H1 (cell line): ENCODE measurements around the gene ZBTB7A. TPM values are rescaled to one million over a fixed set of nuclear protein-coding genes. Genes with fewer than 3 reads are reported as not detected.

ENCODE experiments used
- CTCF ChIA-PET: fragments of 300-600 bp; sonication (Branson Sonifier 250); formaldehyde crosslinking; loops from one replicate; lab custom pipeline; 2021; ENCODE audit not compliant: partially characterized antibody; lab: Charles Lee
- POLR2A ChIA-PET: fragments of 300-600 bp; sonication (Branson Sonifier 250); formaldehyde crosslinking; loops from one replicate; lab custom pipeline; 2021; ENCODE audit warnings: inconsistent platforms; ENCODE audit not compliant: partially characterized antibody; lab: Charles Lee
- DNase-seq, 2 experiments: peaks; one replicate each; pipeline versions ENCODE4 v3.0.0 to v3.0.0-alpha.2; 2010 to 2022; ENCODE audit warnings: low spot score in 2 of 2, low read depth in 1 of 2, mixed read lengths in 1 of 2
- FAIRE-seq: peaks from 2 replicates; lab custom pipeline; 2011; peaks lifted over from hg19 to GRCh38; lab: Jason Lieb, UNC
- H2AFZ ChIP-seq: 2 replicates; pipeline ENCODE4 v1.8.1; 2012; ENCODE audit warnings: low read length, inconsistent platforms
- H2AK5ac ChIP-seq: 2 replicates; pipeline ENCODE4 v1.6.1; 2013; ENCODE audit warnings: low read depth, low read length
- H2BK120ac ChIP-seq: replicated peaks from 2 replicates; pipeline ENCODE3; 2013; ENCODE audit warnings: low read depth, low read length, inconsistent platforms
- H2BK12ac ChIP-seq: 2 replicates; pipeline ENCODE4 v1.6.1; 2013; ENCODE audit warnings: low read depth, low read length
- H2BK15ac ChIP-seq: 2 replicates; pipeline ENCODE4 v1.6.1; 2013; ENCODE audit warnings: low read length
- H2BK20ac ChIP-seq: 2 replicates; pipeline ENCODE4 v1.6.1; 2013; ENCODE audit warnings: low read length
- H2BK5ac ChIP-seq: 2 replicates; pipeline ENCODE4 v1.6.1; 2013; ENCODE audit warnings: low read depth, low read length
- H3K14ac ChIP-seq: 2 replicates; pipeline ENCODE4 v1.6.1; 2013; ENCODE audit warnings: inconsistent platforms; ENCODE audit not compliant: insufficient read length
- H3K18ac ChIP-seq: 2 replicates; pipeline ENCODE4 v1.6.1; 2013; ENCODE audit warnings: low read length; ENCODE audit errors: extremely low read depth
- H3K23ac ChIP-seq: 2 replicates; pipeline ENCODE4 v1.6.1; 2013; ENCODE audit warnings: inconsistent platforms; ENCODE audit not compliant: insufficient read length
- H3K23me2 ChIP-seq: 2 replicates; pipeline ENCODE4 v1.6.1; 2013; ENCODE audit warnings: low read depth, low read length
- H3K27ac ChIP-seq: 2 replicates; pipeline ENCODE4 v1.6.1; 2011; ENCODE audit warnings: low read depth, low read length, inconsistent platforms
- H3K27me3 ChIP-seq, 4 experiments: replicated peaks in 1 of 4; 1 replicate in 1 of 4; 2 replicates in 3 of 4; pipeline versions ENCODE4 v1.6.1 to v1.8.1; 2011 to 2013; ENCODE audit warnings: low read length in 3 of 4, mild to moderate bottlenecking in 3 of 4, inconsistent platforms in 2 of 4, mixed read lengths in 2 of 4, moderate library complexity in 1 of 4; ENCODE audit not compliant: control insufficient read depth in 3 of 4, insufficient read depth in 3 of 4; ENCODE audit errors: extremely low read depth in 1 of 4
- H3K36me3 ChIP-seq, 4 experiments: 2 replicates each; pipeline versions ENCODE4 v1.6.1 to v1.8.1; 2011 to 2013; ENCODE audit warnings: mild to moderate bottlenecking in 4 of 4, low read length in 3 of 4, moderate library complexity in 2 of 4, control low read depth in 1 of 4, inconsistent platforms in 1 of 4; ENCODE audit not compliant: insufficient read depth in 4 of 4, control insufficient read depth in 2 of 4
- H3K4ac ChIP-seq: replicated peaks from 2 replicates; pipeline ENCODE3; 2013; ENCODE audit warnings: low read length, low read depth, mixed read lengths, inconsistent platforms; ENCODE audit not compliant: insufficient read length
- H3K4me1 ChIP-seq, 4 experiments: replicated peaks in 1 of 4; 1 replicate in 1 of 4; 2 replicates in 3 of 4; pipeline versions ENCODE4 v1.6.1 to v1.8.1; 2011 to 2013; ENCODE audit warnings: low read length in 3 of 4, inconsistent platforms in 2 of 4, mixed read lengths in 1 of 4; ENCODE audit not compliant: insufficient read depth in 4 of 4, control insufficient read depth in 3 of 4
- H3K4me2 ChIP-seq, 2 experiments: 2 replicates each; pipeline versions ENCODE4 v1.6.1 to v1.8.1; 2011 to 2013; ENCODE audit warnings: low read depth in 2 of 2, low read length in 2 of 2, control low read depth in 1 of 2, inconsistent platforms in 1 of 2, mild to moderate bottlenecking in 1 of 2; ENCODE audit not compliant: insufficient read depth in 1 of 2
- H3K4me3 ChIP-seq, 4 experiments: fragments of 200-600, 300-600 bp in 1 of 4; sonication (generic), shearing (Covaris generic), sonication (Bioruptor Twin) in 1 of 4; 2 replicates each; pipeline versions ENCODE4 v1.5.1 to v1.8.1; 2011 to 2016; ENCODE audit warnings: low read length in 4 of 4, low read depth in 3 of 4, control low read depth in 2 of 4, inconsistent platforms in 2 of 4, mild to moderate bottlenecking in 2 of 4, mixed read lengths in 1 of 4, moderate library complexity in 1 of 4; ENCODE audit not compliant: insufficient read depth in 2 of 4; ENCODE audit errors: extremely low read depth in 1 of 4
- H3K56ac ChIP-seq: replicated peaks from 2 replicates; pipeline ENCODE3; 2013; ENCODE audit warnings: low read depth, mild to moderate bottlenecking, mixed read lengths, low read length, inconsistent platforms; ENCODE audit not compliant: insufficient read length
- H3K79me1 ChIP-seq: 2 replicates; pipeline ENCODE4 v1.6.1; 2013; ENCODE audit warnings: low read depth, low read length, control low read depth
- H3K79me2 ChIP-seq, 2 experiments: 2 replicates each; pipeline versions ENCODE4 v1.6.1 to v1.8.1; 2012 to 2013; ENCODE audit warnings: low read length in 2 of 2, mild to moderate bottlenecking in 2 of 2, inconsistent platforms in 1 of 2; ENCODE audit not compliant: insufficient read depth in 2 of 2, control insufficient read depth in 1 of 2
- H3K9ac ChIP-seq, 4 experiments: replicated peaks in 1 of 4; 1 replicate in 1 of 4; 2 replicates in 3 of 4; pipeline versions ENCODE4 v1.6.1 to v1.8.1; 2011 to 2013; ENCODE audit warnings: low read depth in 3 of 4, low read length in 3 of 4, control low read depth in 2 of 4, mild to moderate bottlenecking in 2 of 4, moderate library complexity in 2 of 4, inconsistent platforms in 1 of 4; ENCODE audit errors: extremely low read depth in 1 of 4
- H3K9me3 ChIP-seq, 2 experiments: 2 replicates each; pipeline versions ENCODE4 v1.6.1 to v1.8.1; 2012 to 2013; ENCODE audit warnings: mild to moderate bottlenecking in 2 of 2, moderate library complexity in 2 of 2, control low read depth in 1 of 2, inconsistent platforms in 1 of 2, low read depth in 1 of 2, low read length in 1 of 2, mixed read lengths in 1 of 2; ENCODE audit not compliant: insufficient read depth in 2 of 2
- H4K20me1 ChIP-seq, 2 experiments: replicated peaks in 1 of 2; 2 replicates each; pipeline versions ENCODE3 to v1.8.1; 2011 to 2013; ENCODE audit warnings: inconsistent platforms in 2 of 2, low read length in 2 of 2, mild to moderate bottlenecking in 1 of 2; ENCODE audit not compliant: insufficient read depth in 2 of 2, control insufficient read depth in 1 of 2
- H4K5ac ChIP-seq: 2 replicates; pipeline ENCODE4 v1.6.1; 2013; ENCODE audit warnings: low read length, low read depth, mixed read lengths, inconsistent platforms; ENCODE audit not compliant: insufficient read length
- H4K8ac ChIP-seq: 2 replicates; pipeline ENCODE4 v1.8.0; 2013; ENCODE audit warnings: mild to moderate bottlenecking, moderate library complexity, low read length, inconsistent platforms; ENCODE audit not compliant: insufficient read depth; ENCODE audit errors: extremely low read depth
- H4K91ac ChIP-seq: replicated peaks from 2 replicates; pipeline ENCODE3; 2013; ENCODE audit warnings: low read length, mixed read lengths, inconsistent platforms; ENCODE audit not compliant: insufficient read length
- ATF3 ChIP-seq: IDR thresholded peaks from 2 replicates; pipeline ENCODE4 v1.6.1; 2011; ENCODE audit warnings: low read depth, mild to moderate bottlenecking, low read length; ENCODE audit not compliant: insufficient read depth
- SIN3A ChIP-seq, 2 experiments: IDR thresholded peaks in 1 of 2; conservative IDR thresholded peaks in 1 of 2; 2 replicates each; pipeline ENCODE4 v1.6.1; 2011 to 2012; ENCODE audit warnings: low read length in 2 of 2, improper control_type of control experiment in 1 of 2, low read depth in 1 of 2, mild to moderate bottlenecking in 1 of 2
- WGBS, 2 experiments: shearing (Covaris generic) in 1 of 2; methylation state at CpG; one replicate each; pipeline versions ENCODE4 v1.1.6 to v1.1.7; 2013 to 2015; ENCODE audit warnings: low lambda C conversion rate in 2 of 2, mixed read lengths in 2 of 2, inconsistent platforms in 1 of 2, low coverage in 1 of 2, missing lambda C conversion rate in 1 of 2; ENCODE audit not compliant: insufficient replicate concordance in 2 of 2, insufficient coverage in 1 of 2, insufficient read length in 1 of 2; ENCODE audit errors: extremely low coverage in 1 of 2, missing lambda C conversion rate in 1 of 2; 5-methylcytosine and 5-hydroxymethylcytosine counted together
- polyA plus RNA-seq, 7 experiments: library from polyadenylated mRNA; depleted of rRNA in 3 of 7; stranded (reverse) in 5 of 7; unstranded in 2 of 7; fragments of >200 nt in 5 of 7; fragments of 200-250 nt in 2 of 7; gene quantifications; 1 replicate in 5 of 7; 2 replicates in 1 of 7; 4 replicates in 1 of 7; pipeline versions ENCODE4 v1.2.1 to v1.2.3, GENCODE V29; 2011 to 2013; ENCODE audit warnings: missing spikeins in 2 of 7, mixed read lengths in 2 of 7
- total RNA-seq: library from RNA; stranded (reverse); fragmentation: NEBNext Ultra II Directional; extraction: Animal tissue kit (Norgen Biotek cat#: 25700); gene quantifications from 2 replicates; pipeline ENCODE4 v1.2.1, GENCODE V29; 2021

Gene ZBTB7A
- total and polyA plus RNA-seq, 2 of the 8 experiments (the other 6 are each of a cell fraction or from before 2014, with no cell fraction given): 5.6 to 17.8 TPM

GRCh38 chr19:4112367-4112766, 45.7 kb upstream of the ZBTB7A start:
- no peak overlapping the region for H2BK5ac ChIP-seq
- H3K4me2 ChIP-seq: no peak overlapping the region
- no peak overlapping the region for H3K18ac ChIP-seq
- no peak overlapping the region for H2BK12ac ChIP-seq
- no peak overlapping the region for H2AFZ ChIP-seq
- no peaks in the 10 kb centered on the region; a peak in 1 of 4 replicates for H3K79me2 ChIP-seq
- H2BK120ac ChIP-seq: no peak overlapping the region
- H3K56ac ChIP-seq: no peak overlapping the region
- POLR2A ChIA-PET: no interaction called here
- no peak overlapping the region for H3K27ac ChIP-seq
- no peak overlapping the region; the same call in 1 of the 2 replicates for H4K8ac ChIP-seq
- no peak overlapping the region for H3K4me3 ChIP-seq
- no peak overlapping the region for H4K91ac ChIP-seq
- no peaks in the 10 kb centered on the region for H3K23me2 ChIP-seq
- H3K4ac ChIP-seq: no peak overlapping the region
- peaks cover 15% of the 10 kb centered on the region in 2 experiments for H4K20me1 ChIP-seq
- H3K14ac ChIP-seq: no peak overlapping the region
- H2BK20ac ChIP-seq: no peak overlapping the region
- H3K79me1 ChIP-seq: peaks cover 4% of the 10 kb centered on the region
- no peaks in the 10 kb centered on the region for H3K4me1 ChIP-seq
- H3K9me3 ChIP-seq: peaks cover 0 to 5% of the 10 kb centered on the region in 2 experiments; a peak in 1 of 4 replicates
- FAIRE-seq: no peak
- H4K5ac ChIP-seq: no peak overlapping the region
- H2BK15ac ChIP-seq: no peak overlapping the region
- no peak for DNase-seq
- H3K9ac ChIP-seq: no peak overlapping the region
- H3K27me3 ChIP-seq: no peaks in the 10 kb centered on the region
- peaks cover 8 to 51% (median 34%) of the 10 kb centered on the region in 4 experiments for H3K36me3 ChIP-seq
- TF ChIP-seq SIN3A (conservative IDR thresholded peaks at IDR 0.05 in 1 of 2, IDR thresholded peaks at IDR 0.05 in 1 of 2; ENCODE audit: low read depth in 1 of 2, low read length in 2 of 2): no peak
- no peak for TF ChIP-seq ATF3
- CTCF ChIA-PET: interaction anchor here (9.6 kb wide), 1 partner anchor 27 kb away, joined by 42 read pairs; no protein-coding TSS in a partner anchor
- no peak overlapping the region for H2AK5ac ChIP-seq
- 96% methylated on average over 14 of the region's 17 CpGs; no CpG with 5 or more reads in 1 of the 2 experiments for WGBS, 2 experiments
- H3K23ac ChIP-seq: no peak overlapping the region
